Calu3 (cell line): ENCODE measurements around the gene NPHP4. TPM values are rescaled to one million over a fixed set of nuclear protein-coding genes. Genes with fewer than 3 reads are reported as not detected.

Experiments
- BruUV-seq: library from RNA; stranded (reverse); fragments of 400-500 nt; replicated peaks from 2 replicates; lab custom pipeline; 2021; lab: Mats Ljungman, UMichigan
- CTCF ChIA-PET: fragments of 300-600 bp; sonication (Branson Sonifier 250); formaldehyde crosslinking; loops from one replicate; lab custom pipeline; 2022; ENCODE audit warnings: antibody characterized with exemption; lab: Charles Lee
- DNase-seq: peaks from one replicate; pipeline ENCODE4 v3.0.0; 2022
- H3K27ac Mint-ChIP-seq: one replicate; pipeline ENCODE4 v1.8.0; 2022; ENCODE audit warnings: mixed read lengths; ENCODE audit not compliant: unreplicated experiment
- H3K27me3 Mint-ChIP-seq: one replicate; pipeline ENCODE4 v1.8.0; 2022; ENCODE audit warnings: mixed read lengths; ENCODE audit not compliant: unreplicated experiment
- H3K36me3 Mint-ChIP-seq: one replicate; pipeline ENCODE4 v1.8.0; 2022; ENCODE audit warnings: mild to moderate bottlenecking, moderate library complexity, mixed read lengths; ENCODE audit not compliant: insufficient read depth, unreplicated experiment
- H3K4me1 Mint-ChIP-seq: one replicate; pipeline ENCODE4 v1.8.0; 2022; ENCODE audit warnings: mild to moderate bottlenecking, low read depth, mixed read lengths; ENCODE audit not compliant: unreplicated experiment
- H3K4me3 Mint-ChIP-seq: one replicate; pipeline ENCODE4 v1.8.0; 2022; ENCODE audit warnings: mild to moderate bottlenecking, low read depth, moderate library complexity, mixed read lengths; ENCODE audit not compliant: unreplicated experiment
- H3K9me3 Mint-ChIP-seq: one replicate; pipeline ENCODE4 v1.8.0; 2022; ENCODE audit warnings: low read depth, mixed read lengths; ENCODE audit not compliant: unreplicated experiment
- CTCF ChIP-seq: fragments of 200-600 bp; IDR thresholded peaks from one replicate; pipeline ENCODE4 v1.8.0; 2022; ENCODE audit warnings: antibody characterized with exemption; ENCODE audit not compliant: unreplicated experiment
- intact Hi-C: fragments of 100-400 bp; cut with micrococcal nuclease; formaldehyde crosslinking; loops from one replicate; pipeline ENCODE4 v1.10.0; 2022; ENCODE audit not compliant: unreplicated experiment
- total RNA-seq: library from RNA; stranded (reverse); gene quantifications from 2 replicates; pipeline ENCODE4 v1.2.3, GENCODE V29; 2022

NPHP4 gene
- total RNA-seq, 1 experiment from 2014 or later, result 11.1 TPM

GRCh38 chr1:5933676-5934057 is 58.6 kb downstream of the NPHP4 start:
- BruUV-seq, result no TSS peak
- Mint-ChIP-seq H3K4me3 (no peak overlapping the region), H3K27ac (no peak overlapping the region), H3K27me3 (no peaks in the 10 kb centered on the region), H3K36me3 (no peaks in the 10 kb centered on the region), H3K4me1 (peaks cover 8% of the 10 kb centered on the region), H3K9me3 (no peaks in the 10 kb centered on the region)
- CTCF ChIA-PET, result interaction anchor here (0.5 kb wide), 1 partner anchor 1392 kb away, joined by 3 read pairs; no protein-coding TSS in a partner anchor
- intact Hi-C loops, result no loop called here
- no peak for TF ChIP-seq CTCF
- DNase-seq, result no peak

- DNase-seq, result no peak
- CTCF ChIA-PET, result no interaction called here
- no TSS peak for BruUV-seq
Measured at GRCh38 chr1:5933050-5933449, 59.2 kb downstream of the NPHP4 start.

GRCh38 chr1:5928714-5929400 is 63.4 kb downstream of the NPHP4 start:
- peaks cover 7% of the 10 kb centered on the region for H3K4me1 Mint-ChIP-seq
- H3K27me3 Mint-ChIP-seq, result no peaks in the 10 kb centered on the region
- intact Hi-C loops, result no loop called here
- H3K36me3 Mint-ChIP-seq, result no peaks in the 10 kb centered on the region
- H3K27ac Mint-ChIP-seq, result no peak overlapping the region
- BruUV-seq, result no TSS peak
- no peak for TF ChIP-seq CTCF
- H3K4me3 Mint-ChIP-seq, result no peak overlapping the region
- H3K9me3 Mint-ChIP-seq, result no peaks in the 10 kb centered on the region
- DNase-seq, result no peak
- CTCF ChIA-PET, result no interaction called here

More at GRCh38 chr1:5933050-5933449, 59.2 kb downstream of the NPHP4 start:
- Mint-ChIP-seq H3K4me3 (no peak overlapping the region), H3K27ac (no peak overlapping the region), H3K27me3 (no peaks in the 10 kb centered on the region), H3K9me3 (no peaks in the 10 kb centered on the region), H3K36me3 (no peaks in the 10 kb centered on the region), H3K4me1 (peaks cover 8% of the 10 kb centered on the region)
- intact Hi-C loops, result no loop called here
- TF ChIP-seq CTCF, result no peak

DNA sequence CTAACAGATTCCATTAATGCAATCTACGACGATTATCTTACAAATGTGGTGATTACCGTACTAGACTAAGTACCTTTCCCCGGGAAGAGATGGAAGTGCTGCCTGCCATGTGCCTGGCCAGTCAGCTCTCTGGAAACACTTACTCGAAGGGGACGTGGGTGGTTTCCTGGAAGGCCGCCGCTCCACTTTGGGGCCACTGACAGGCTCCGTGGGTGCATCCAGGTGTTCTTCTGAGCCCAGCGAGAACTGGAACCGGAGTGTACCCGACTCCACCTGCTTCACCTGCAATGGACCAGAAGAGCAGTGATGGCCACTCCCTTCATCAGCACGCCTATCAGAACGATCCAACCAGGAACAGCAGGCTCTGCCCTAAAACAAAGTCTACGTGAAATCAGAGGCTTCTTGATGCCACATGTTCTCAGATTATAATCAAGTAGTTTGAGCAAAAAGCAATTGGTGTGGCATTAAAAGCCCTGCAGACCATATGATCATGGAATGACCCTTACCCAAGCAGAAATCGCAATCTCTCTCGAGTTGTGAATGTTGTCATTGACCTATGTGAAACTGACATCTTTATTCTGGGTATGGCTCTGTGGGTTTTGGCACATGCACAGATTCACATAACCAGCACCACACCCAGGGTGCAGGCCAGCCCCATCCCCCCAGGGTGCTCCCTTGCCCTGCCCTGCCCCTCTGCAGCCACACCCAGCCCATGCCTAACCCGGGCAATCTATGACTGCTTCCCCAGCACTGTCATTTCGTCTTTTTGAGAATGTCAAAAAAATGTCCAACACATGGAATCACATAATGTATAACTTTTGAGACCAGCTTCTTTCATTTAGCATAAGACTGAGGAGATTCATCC is 64.5 kb downstream of the NPHP4 start:
- H3K4me3 Mint-ChIP-seq, result no peak overlapping the region
- BruUV-seq, result no TSS peak
- no peaks in the 10 kb centered on the region for H3K36me3 Mint-ChIP-seq
- no peaks in the 10 kb centered on the region for H3K9me3 Mint-ChIP-seq
- no peaks in the 10 kb centered on the region for H3K4me1 Mint-ChIP-seq
- H3K27me3 Mint-ChIP-seq, result no peaks in the 10 kb centered on the region
- DNase-seq, result no peak
- no peak overlapping the region for H3K27ac Mint-ChIP-seq
- CTCF ChIA-PET, result no interaction called here
- no peak for TF ChIP-seq CTCF
- intact Hi-C loops, result no loop called here
